Measurements from ENCODE around the gene ERCC4. TPM values are rescaled to one million over a fixed set of nuclear protein-coding genes. Genes with fewer than 3 reads are reported as not detected.
A peak's percentile ranks its signal among the peaks of the same experiment; 100 is the strongest.
"Not testable (repeated sequence)": the region's sequence is repeated elsewhere in the genome, so short reads cannot be mapped to it uniquely, and the experiment has no call there.

ERCC4 gene
- total RNA-seq, 8 experiments from 2014 or later: 6.5 to 13.3 (median 8.6) TPM

DNA sequence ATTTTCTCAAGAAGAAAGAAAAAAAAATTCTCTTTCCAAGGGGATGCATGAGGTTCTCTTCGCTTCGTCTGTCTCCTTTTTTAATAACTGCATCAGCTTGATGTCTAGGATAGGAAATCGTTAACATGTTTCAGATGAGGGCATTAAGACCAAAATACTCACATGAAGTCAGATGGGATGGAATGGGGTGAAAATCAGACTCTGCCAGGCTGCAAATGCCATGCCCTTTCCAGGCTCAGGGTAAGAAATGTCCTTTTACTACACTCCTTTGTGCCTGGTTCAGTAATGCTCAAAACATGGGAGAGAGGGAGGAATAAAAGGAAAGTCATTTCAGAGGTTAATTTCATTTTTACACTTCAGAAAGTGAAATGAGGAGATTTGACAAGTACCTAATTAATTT, 21.7 kb upstream of the ERCC4 start:
- no peak for ATAC-seq (replicated peaks in 6 of 8)
- in situ Hi-C loops (cut with MboI; ENCODE audit: low pct_unique_long_range_greater_than_20kb in 2 of 9, low sequenced_read_pairs in 9 of 9, unreplicated experiment in 9 of 9): no loop called here

DNA sequence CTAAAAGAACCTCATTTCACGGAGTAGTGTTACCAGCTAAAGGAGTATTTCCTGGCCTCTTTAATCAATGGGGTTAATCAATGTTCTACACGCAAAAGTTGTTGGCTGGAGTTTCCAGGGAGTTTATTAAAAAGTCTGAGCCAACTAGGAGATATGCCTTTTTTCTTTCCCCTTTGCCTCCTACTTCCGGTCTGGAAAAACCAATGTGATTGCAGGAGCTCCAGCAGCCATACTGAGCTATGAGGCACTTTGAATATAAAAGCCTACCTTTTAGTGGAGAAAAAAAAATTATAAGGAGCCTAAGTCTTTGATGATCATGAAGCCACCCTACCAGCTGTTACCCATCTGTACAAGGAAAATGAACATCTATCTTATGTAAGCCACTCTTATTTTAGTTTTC, 17.9 kb upstream of the ERCC4 start:
- Histone ChIP-seq H3K4me3 (no peak overlapping the region), H3K27ac (no peak overlapping the region), H3K4me1 (replicated peaks in 1 of 2) (peaks cover 4 to 10% of the 10 kb centered on the region in 2 donors)
- in situ Hi-C loops (cut with MboI; ENCODE audit: low pct_unique_long_range_greater_than_20kb in 2 of 9, low sequenced_read_pairs in 9 of 9, unreplicated experiment in 9 of 9): no loop called here
- 33 to 100% (median 80%) methylated on average over 1 to 3 of the region's 3 CpGs; no CpG with 5 or more reads in 1 of the 10 experiments for WGBS, 10 experiments
- ATAC-seq (replicated peaks in 6 of 8): no peak

More for the DNA sequence above, 21.7 kb upstream of the ERCC4 start:
- WGBS, 10 experiments: 0 to 93% (median 78%) methylated on average over 2 to 3 of the region's 3 CpGs; no CpG with 5 or more reads in 1 of the 10 experiments
- no peak overlapping the region for H3K27ac ChIP-seq
- no peaks in the 10 kb centered on the region for H3K4me1 ChIP-seq (replicated peaks in 1 of 2)
- H3K4me3 ChIP-seq: no peak overlapping the region

DNA sequence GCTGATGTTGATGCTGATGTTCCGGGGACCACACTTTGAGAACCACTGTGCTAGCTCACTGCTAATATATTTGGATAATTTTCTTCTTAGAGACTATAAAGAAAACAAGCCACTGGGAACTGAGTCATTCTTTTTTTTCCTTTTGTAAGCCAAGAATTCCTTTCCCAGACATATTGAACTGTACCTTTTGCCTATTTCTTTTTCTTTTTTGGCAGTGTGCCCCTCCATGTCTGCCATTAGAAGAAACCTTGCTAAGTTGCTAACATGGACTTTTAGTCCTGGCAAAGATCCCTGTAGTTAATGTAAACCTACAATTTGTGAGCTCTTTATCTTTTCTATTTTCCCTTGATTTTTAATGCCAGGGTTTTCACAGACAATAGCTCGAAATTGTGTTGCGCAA, 17.3 kb upstream of the ERCC4 start:
- no peak for ATAC-seq (replicated peaks in 6 of 8)
- no peak overlapping the region for H3K27ac ChIP-seq
- peaks cover 4 to 10% of the 10 kb centered on the region in 2 donors for H3K4me1 ChIP-seq (replicated peaks in 1 of 2)
- H3K4me3 ChIP-seq: no peak overlapping the region
- in situ Hi-C loops (cut with MboI; ENCODE audit: low pct_unique_long_range_greater_than_20kb in 2 of 9, low sequenced_read_pairs in 9 of 9, unreplicated experiment in 9 of 9): no loop called here
- 30 to 100% (median 79%) methylated on average over 1 to 3 of the region's 3 CpGs for WGBS, 10 experiments

- 50 to 100% (median 83%) methylated on average over 1 of the region's 1 CpG; no CpG with 5 or more reads in 7 of the 10 experiments for WGBS, 10 experiments
- peaks cover 4 to 10% of the 10 kb centered on the region in 2 donors for H3K4me1 ChIP-seq (replicated peaks in 1 of 2)
- in situ Hi-C loops (cut with MboI; ENCODE audit: low pct_unique_long_range_greater_than_20kb in 2 of 9, low sequenced_read_pairs in 9 of 9, unreplicated experiment in 9 of 9): no loop called here
- no peak overlapping the region for H3K4me3 ChIP-seq
- no peak for ATAC-seq (replicated peaks in 6 of 8)
- no peak overlapping the region for H3K27ac ChIP-seq
These were observed 15.7 kb upstream of the ERCC4 start for GRCh38 chr16:13904179-13904691.

DNA sequence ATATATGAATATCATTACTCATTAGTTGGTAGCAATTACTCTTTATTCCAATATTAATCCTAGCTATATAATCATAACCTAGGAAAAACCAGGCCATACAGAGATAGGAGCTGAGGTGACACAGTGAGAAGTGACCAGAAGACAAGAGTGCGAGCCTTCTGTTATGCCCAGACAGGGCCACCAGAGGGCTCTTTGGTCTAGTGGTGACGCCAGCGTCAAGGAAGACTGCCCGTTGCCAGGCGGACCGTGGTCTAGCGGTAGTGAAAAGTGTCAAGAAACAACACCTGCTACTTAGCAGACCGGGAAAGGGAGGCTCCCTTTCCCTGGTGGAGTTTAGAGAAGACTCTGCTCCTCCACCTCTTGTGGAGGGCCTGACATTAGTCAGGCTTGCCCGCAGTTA, 15.1 kb upstream of the ERCC4 start:
- H3K27ac ChIP-seq; ATAC-seq (replicated peaks in 6 of 8); in situ Hi-C loops (cut with MboI; ENCODE audit: low pct_unique_long_range_greater_than_20kb in 2 of 9, low sequenced_read_pairs in 9 of 9, unreplicated experiment in 9 of 9); H3K4me3 ChIP-seq: not testable (repeated sequence)
- WGBS, 10 experiments: 20 to 53% (median 42%) methylated on average over 1 to 5 of the region's 9 CpGs; no CpG with 5 or more reads in 6 of the 10 experiments
- H3K4me1 ChIP-seq (replicated peaks in 1 of 2): peaks cover 4 to 10% of the 10 kb centered on the region in 2 donors

GRCh38 chr16:13906168-13907089, 13.5 kb upstream of the ERCC4 start:
- in situ Hi-C loops (cut with MboI; ENCODE audit: low pct_unique_long_range_greater_than_20kb in 2 of 9, low sequenced_read_pairs in 9 of 9, unreplicated experiment in 9 of 9): no loop called here
- no peak overlapping the region for H3K4me3 ChIP-seq
- 19 to 88% (median 69%) methylated on average over 3 to 10 of the region's 10 CpGs for WGBS, 10 experiments
- H3K4me1 ChIP-seq (replicated peaks in 1 of 2): peaks cover 4 to 10% of the 10 kb centered on the region in 2 donors
- peak in 3 of 8 experiments; percentile 28 to 64 (median 33) for ATAC-seq (replicated peaks in 6 of 8)
- no peak overlapping the region for H3K27ac ChIP-seq

- 0 to 75% (median 31%) methylated on average over 1 to 3 of the region's 3 CpGs; no CpG with 5 or more reads in 3 of the 10 experiments for WGBS, 10 experiments
- in situ Hi-C loops (cut with MboI; ENCODE audit: low pct_unique_long_range_greater_than_20kb in 2 of 9, low sequenced_read_pairs in 9 of 9, unreplicated experiment in 9 of 9): no loop called here
- no peak overlapping the region for H3K27ac ChIP-seq
- H3K4me1 ChIP-seq (replicated peaks in 1 of 2): peaks cover 4 to 10% of the 10 kb centered on the region in 2 donors
- no peak overlapping the region for H3K4me3 ChIP-seq
- ATAC-seq (replicated peaks in 6 of 8): no peak
These were observed 12.5 kb upstream of the ERCC4 start for GRCh38 chr16:13907431-13907830.

DNA sequence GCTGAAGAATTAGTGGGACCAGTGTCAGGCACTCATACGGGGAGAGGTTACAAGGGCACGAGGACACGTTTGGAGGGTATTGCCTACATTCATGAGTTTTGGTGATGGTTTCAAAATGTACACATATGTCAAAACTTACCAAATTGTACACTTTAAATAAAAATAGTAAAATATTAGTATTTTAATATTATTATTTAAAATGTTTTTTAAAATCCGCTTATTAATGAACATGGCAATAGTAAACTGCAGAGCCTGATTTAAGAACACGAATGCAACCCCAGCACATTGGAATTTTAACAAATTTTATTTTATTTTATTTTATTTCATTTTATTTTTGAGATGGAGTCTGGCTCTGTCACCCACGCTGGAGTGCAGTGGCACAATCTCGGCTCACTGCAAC, 10.9 kb upstream of the ERCC4 start:
- WGBS, 10 experiments: 36 to 95% (median 85%) methylated on average over 3 to 7 of the region's 7 CpGs
- in situ Hi-C loops (cut with MboI; ENCODE audit: low pct_unique_long_range_greater_than_20kb in 2 of 9, low sequenced_read_pairs in 9 of 9, unreplicated experiment in 9 of 9): no loop called here
- no peak for ATAC-seq (replicated peaks in 6 of 8)

GRCh38 chr16:13909872-13910303, 10.1 kb upstream of the ERCC4 start:
- 0 to 100% (median 61%) methylated on average over 1 to 3 of the region's 3 CpGs; no CpG with 5 or more reads in 1 of the 10 experiments for WGBS, 10 experiments
- Histone ChIP-seq H3K4me1 (replicated peaks in 1 of 2) (peaks cover 4 to 10% of the 10 kb centered on the region in 2 donors), H3K27ac (no peak overlapping the region), H3K4me3 (no peak overlapping the region)
- in situ Hi-C loops (cut with MboI; ENCODE audit: low pct_unique_long_range_greater_than_20kb in 2 of 9, low sequenced_read_pairs in 9 of 9, unreplicated experiment in 9 of 9): no loop called here
- ATAC-seq (replicated peaks in 6 of 8): peak in 1 of 8 experiments; percentile 26

More for the DNA sequence above, 10.9 kb upstream of the ERCC4 start:
- Histone ChIP-seq H3K27ac (no peak overlapping the region), H3K4me3 (no peak overlapping the region), H3K4me1 (replicated peaks in 1 of 2) (peaks cover 4 to 10% of the 10 kb centered on the region in 2 donors)

GRCh38 chr16:13911306-13911705, 8.6 kb upstream of the ERCC4 start:
- in situ Hi-C loops (cut with MboI; ENCODE audit: low pct_unique_long_range_greater_than_20kb in 2 of 9, low sequenced_read_pairs in 9 of 9, unreplicated experiment in 9 of 9): no loop called here
- Histone ChIP-seq H3K4me1 (replicated peaks in 1 of 2) (peaks cover 0 to 1% of the 10 kb centered on the region in 2 donors), H3K4me3 (no peak overlapping the region), H3K27ac (no peak overlapping the region)
- WGBS, 10 experiments: 0 to 100% (median 50%) methylated on average over 1 of the region's 1 CpG
- ATAC-seq (replicated peaks in 6 of 8): no peak

GRCh38 chr16:13911871-13912270, 8.1 kb upstream of the ERCC4 start:
- no peak overlapping the region for H3K4me3 ChIP-seq
- H3K27ac ChIP-seq: no peak overlapping the region
- in situ Hi-C loops (cut with MboI; ENCODE audit: low pct_unique_long_range_greater_than_20kb in 2 of 9, low sequenced_read_pairs in 9 of 9, unreplicated experiment in 9 of 9): no loop called here
- no peak for ATAC-seq (replicated peaks in 6 of 8)
- H3K4me1 ChIP-seq (replicated peaks in 1 of 2): no peaks in the 10 kb centered on the region

DNA sequence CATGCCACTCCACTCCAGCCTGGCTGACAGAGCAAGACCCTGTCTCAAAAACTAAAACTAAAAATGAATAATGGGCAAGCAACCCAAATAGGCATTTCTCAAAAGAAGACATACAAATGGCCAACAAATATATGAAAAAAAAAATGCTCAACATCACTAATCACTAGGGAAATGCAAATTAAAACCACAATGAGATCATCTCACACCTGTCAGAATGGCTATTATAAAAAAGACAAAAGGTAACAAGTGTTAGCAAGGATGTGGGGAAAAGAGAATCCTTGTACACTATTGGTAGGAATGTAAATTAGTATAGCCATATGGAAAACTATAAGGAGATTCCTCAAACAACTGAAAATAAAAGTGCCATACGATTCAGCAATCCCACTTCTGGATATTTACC, 7.1 kb upstream of the ERCC4 start:
- Histone ChIP-seq H3K27ac (no peak overlapping the region), H3K4me3 (no peak overlapping the region), H3K4me1 (replicated peaks in 1 of 2) (no peaks in the 10 kb centered on the region)
- WGBS, 10 experiments: 0 to 100% (median 56%) methylated on average over 1 of the region's 1 CpG; no CpG with 5 or more reads in 2 of the 10 experiments
- in situ Hi-C loops (cut with MboI; ENCODE audit: low pct_unique_long_range_greater_than_20kb in 2 of 9, low sequenced_read_pairs in 9 of 9, unreplicated experiment in 9 of 9): no loop called here
- ATAC-seq (replicated peaks in 6 of 8): no peak
